CD14-positive monocyte (primary cell): ENCODE data around the gene HK1. TPM values are rescaled to one million over a fixed set of nuclear protein-coding genes. Genes with fewer than 3 reads are reported as not detected.

Experiments
- DNase-seq, 3 donors: peaks; one replicate each; pipeline ENCODE4 v3.0.0-alpha.2; 2011 to 2022
- H2AFZ ChIP-seq: 2 replicates; pipeline ENCODE4 v1.6.0; 2012; ENCODE audit warnings: mild to moderate bottlenecking, low read depth, low read length, inconsistent platforms; ENCODE audit not compliant: insufficient read depth, poor library complexity, severe bottlenecking
- H3K27ac ChIP-seq, 2 donors: 1 replicate in 1 of 2; 2 replicates in 1 of 2; pipeline ENCODE4 v1.5.1; 2012 to 2013; ENCODE audit warnings: low read length in 2 of 2, control low read depth in 1 of 2, inconsistent platforms in 1 of 2, low read depth in 1 of 2, mild to moderate bottlenecking in 1 of 2
- H3K27me3 ChIP-seq, 2 donors: one replicate each; pipeline versions ENCODE4 v1.6.0 to v1.6.1; 2011 to 2013; ENCODE audit warnings: low read length in 2 of 2; ENCODE audit not compliant: control insufficient read depth in 2 of 2, insufficient read depth in 2 of 2
- H3K36me3 ChIP-seq, 2 donors: replicated peaks in 1 of 2; 1 replicate in 1 of 2; 2 replicates in 1 of 2; pipeline versions ENCODE4 v1.5.1 to v1.6.1; 2012 to 2013; ENCODE audit warnings: low read length in 2 of 2, control low read depth in 1 of 2, inconsistent platforms in 1 of 2, mild to moderate bottlenecking in 1 of 2; ENCODE audit not compliant: insufficient read depth in 2 of 2, control insufficient read depth in 1 of 2
- H3K4me1 ChIP-seq, 2 donors: 1 replicate in 1 of 2; 2 replicates in 1 of 2; pipeline versions ENCODE4 v1.5.1 to v1.6.1; 2012 to 2013; ENCODE audit warnings: low read length in 2 of 2, control low read depth in 1 of 2, inconsistent platforms in 1 of 2, mild to moderate bottlenecking in 1 of 2, moderate library complexity in 1 of 2; ENCODE audit not compliant: insufficient read depth in 2 of 2, control insufficient read depth in 1 of 2
- H3K4me2 ChIP-seq: replicated peaks from 2 replicates; pipeline ENCODE3; 2012; ENCODE audit warnings: low read length, moderate library complexity, mild to moderate bottlenecking; ENCODE audit not compliant: poor library complexity, severe bottlenecking; ENCODE audit errors: extremely low read depth
- H3K4me3 ChIP-seq, 3 experiments: fragments of 200-600 bp in 1 of 3; sonication (generic) in 1 of 3; replicated peaks in 1 of 3; 1 replicate in 2 of 3; 2 replicates in 1 of 3; pipeline ENCODE4 v1.5.1; 2011 to 2013; ENCODE audit warnings: low read length in 3 of 3, mild to moderate bottlenecking in 3 of 3, control low read depth in 2 of 3, low read depth in 2 of 3, inconsistent platforms in 1 of 3, moderate library complexity in 1 of 3
- H3K79me2 ChIP-seq: 2 replicates; pipeline ENCODE4 v1.6.0; 2012; ENCODE audit warnings: mild to moderate bottlenecking, control low read depth, inconsistent platforms, low read length, moderate library complexity; ENCODE audit not compliant: insufficient read depth
- H3K9ac ChIP-seq: 2 replicates; pipeline ENCODE4 v1.6.0; 2017; ENCODE audit warnings: low read length, mild to moderate bottlenecking; ENCODE audit not compliant: insufficient read depth, poor library complexity, severe bottlenecking
- H3K9me3 ChIP-seq, 2 donors: replicated peaks in 1 of 2; 1 replicate in 1 of 2; 2 replicates in 1 of 2; pipeline versions ENCODE4 v1.5.1 to v1.6.1; 2012 to 2013; ENCODE audit warnings: low read length in 2 of 2, control low read depth in 1 of 2; ENCODE audit not compliant: control insufficient read depth in 1 of 2, insufficient read depth in 1 of 2
- H4K20me1 ChIP-seq: 2 replicates; pipeline ENCODE4 v1.6.0; 2012; ENCODE audit warnings: mild to moderate bottlenecking, low read length, control low read depth, moderate library complexity; ENCODE audit not compliant: insufficient read depth
- H3K27ac Mint-ChIP-seq, 7 donors: one replicate each; pipeline ENCODE4 v1.8.0; 2020; ENCODE audit warnings: mild to moderate bottlenecking in 7 of 7, mixed read lengths in 7 of 7, moderate library complexity in 6 of 7, inconsistent platforms in 2 of 7
- H3K27me3 Mint-ChIP-seq, 3 donors: one replicate each; pipeline ENCODE4 v1.8.0; 2021 to 2022; ENCODE audit warnings: low read depth in 3 of 3, mild to moderate bottlenecking in 3 of 3, mixed read lengths in 3 of 3, moderate library complexity in 3 of 3, inconsistent platforms in 1 of 3
- H3K36me3 Mint-ChIP-seq, 2 donors: one replicate each; pipeline ENCODE4 v1.8.0; 2020; ENCODE audit warnings: mixed read lengths in 2 of 2, inconsistent platforms in 1 of 2, mild to moderate bottlenecking in 1 of 2
- H3K4me1 Mint-ChIP-seq: one replicate; pipeline ENCODE4 v1.8.0; 2020; ENCODE audit warnings: mild to moderate bottlenecking, mixed read lengths
- H3K4me3 Mint-ChIP-seq, 2 donors: one replicate each; pipeline ENCODE4 v1.8.0; 2020; ENCODE audit warnings: mild to moderate bottlenecking in 2 of 2, mixed read lengths in 2 of 2, moderate library complexity in 1 of 2
- H3K9me3 Mint-ChIP-seq, 7 donors: one replicate each; pipeline ENCODE4 v1.8.0; 2020 to 2022; ENCODE audit warnings: mixed read lengths in 7 of 7, mild to moderate bottlenecking in 6 of 7, moderate library complexity in 6 of 7, inconsistent platforms in 2 of 7
- WGBS: methylation state at CpG from one replicate; pipeline ENCODE4 v1.1.5; 2013; ENCODE audit warnings: missing lambda C conversion rate; ENCODE audit not compliant: insufficient coverage; 5-methylcytosine and 5-hydroxymethylcytosine counted together
- intact Hi-C, 2 donors: fragments of 100-400 bp; cut with micrococcal nuclease; formaldehyde crosslinking; loops; one replicate each; pipeline versions ENCODE4 v1.15.0 to v1.15.1; 2023
- polyA plus RNA-seq, 3 donors: library from polyadenylated mRNA; depleted of rRNA in 1 of 3; unstranded in 2 of 3; stranded (reverse) in 1 of 3; fragments of 300-500 nt in 2 of 3; fragments of >200 nt in 1 of 3; fragmentation: Illumina TruSeq in 2 of 3; gene quantifications; 1 replicate in 2 of 3; 2 replicates in 1 of 3; pipeline ENCODE4 v1.2.3, GENCODE V29; 2012 to 2021
- TF ChIP-seq, protein P1 (sequence below): fragments of 200-600 bp; IDR thresholded peaks from one replicate; pipeline ENCODE4 v1.8.0; 2022; ENCODE audit warnings: antibody characterized with exemption, mild to moderate bottlenecking

Gene HK1
- polyA plus RNA-seq, 3 donors, result 57.9 to 146 (median 125) TPM

DNA sequence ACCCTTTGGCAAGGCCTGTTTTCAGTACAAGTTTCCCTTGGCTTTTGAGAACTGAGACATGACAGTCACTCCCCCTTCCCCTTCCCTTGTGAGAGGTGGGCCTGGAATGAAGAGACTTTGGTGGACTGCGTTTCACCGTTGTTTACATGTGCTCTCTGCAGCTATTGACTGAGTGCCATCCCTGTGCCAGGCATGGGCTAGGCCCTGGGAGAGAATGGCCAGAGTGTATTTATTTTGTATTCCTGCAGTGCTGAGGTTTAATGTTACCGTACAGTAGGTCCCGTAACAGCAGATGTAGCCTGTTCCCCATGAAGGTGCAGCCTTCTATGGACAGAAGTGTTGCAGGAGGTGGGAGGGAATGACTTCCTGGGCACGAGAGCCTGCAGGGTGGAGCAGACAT, 88.4 kb downstream of the HK1 start:
- Histone ChIP-seq H3K4me1 (peaks cover 0 to 3% of the 10 kb centered on the region in 2 donors), H2AFZ (no peak overlapping the region), H3K9me3 (no peaks in the 10 kb centered on the region), H3K4me2 (no peak overlapping the region), H3K36me3 (peaks cover 76 to 98% of the 10 kb centered on the region in 2 donors), H3K9ac (no peak overlapping the region), H3K27ac (peak overlapping the region in 1 of 2 donors; percentile 52), H4K20me1 (peaks cover 83% of the 10 kb centered on the region), H3K79me2 (peaks cover 63% of the 10 kb centered on the region), H3K27me3 (no peaks in the 10 kb centered on the region), H3K4me3 (no peak overlapping the region)
- Mint-ChIP-seq H3K36me3 (peaks cover 85 to 93% of the 10 kb centered on the region in 2 donors), H3K4me1 (peaks cover 1% of the 10 kb centered on the region), H3K9me3 (no peaks in the 10 kb centered on the region), H3K4me3 (no peak overlapping the region), H3K27ac (peak overlapping the region in 3 of 7 donors; percentile 33 to 71 (median 37)), H3K27me3 (peaks cover 0 to 2% (median 0%) of the 10 kb centered on the region in 3 donors)
- TF ChIP-seq, protein P1, sequence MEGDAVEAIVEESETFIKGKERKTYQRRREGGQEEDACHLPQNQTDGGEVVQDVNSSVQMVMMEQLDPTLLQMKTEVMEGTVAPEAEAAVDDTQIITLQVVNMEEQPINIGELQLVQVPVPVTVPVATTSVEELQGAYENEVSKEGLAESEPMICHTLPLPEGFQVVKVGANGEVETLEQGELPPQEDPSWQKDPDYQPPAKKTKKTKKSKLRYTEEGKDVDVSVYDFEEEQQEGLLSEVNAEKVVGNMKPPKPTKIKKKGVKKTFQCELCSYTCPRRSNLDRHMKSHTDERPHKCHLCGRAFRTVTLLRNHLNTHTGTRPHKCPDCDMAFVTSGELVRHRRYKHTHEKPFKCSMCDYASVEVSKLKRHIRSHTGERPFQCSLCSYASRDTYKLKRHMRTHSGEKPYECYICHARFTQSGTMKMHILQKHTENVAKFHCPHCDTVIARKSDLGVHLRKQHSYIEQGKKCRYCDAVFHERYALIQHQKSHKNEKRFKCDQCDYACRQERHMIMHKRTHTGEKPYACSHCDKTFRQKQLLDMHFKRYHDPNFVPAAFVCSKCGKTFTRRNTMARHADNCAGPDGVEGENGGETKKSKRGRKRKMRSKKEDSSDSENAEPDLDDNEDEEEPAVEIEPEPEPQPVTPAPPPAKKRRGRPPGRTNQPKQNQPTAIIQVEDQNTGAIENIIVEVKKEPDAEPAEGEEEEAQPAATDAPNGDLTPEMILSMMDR, result no peak
- 90% methylated on average over 3 of the region's 5 CpGs for WGBS
- no peak for DNase-seq
- intact Hi-C loops, result no loop called here

DNA sequence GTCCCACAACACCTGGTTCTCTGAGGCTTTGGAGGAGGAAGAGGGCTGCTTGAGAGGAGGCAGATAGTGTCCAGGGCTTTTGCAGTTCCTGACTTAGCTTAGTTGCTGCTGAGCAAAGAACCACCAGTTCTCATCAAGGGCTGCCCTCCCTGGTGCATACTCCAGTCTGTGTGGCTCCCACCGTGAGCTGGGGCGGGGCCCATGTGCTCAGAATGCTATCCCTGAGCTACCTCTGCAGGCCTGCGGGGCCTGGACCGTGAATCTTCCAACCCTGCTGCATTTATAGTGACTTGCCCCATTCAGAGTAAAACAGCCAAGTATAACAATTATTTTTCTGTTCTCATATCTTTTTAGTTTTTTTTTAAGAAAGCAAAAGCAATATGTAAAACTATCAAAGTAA, 89.2 kb downstream of the HK1 start:
- peak overlapping the region in 1 of 2 donors; percentile 52 for H3K27ac ChIP-seq
- no peaks in the 10 kb centered on the region for H3K4me1 Mint-ChIP-seq
- H3K27me3 Mint-ChIP-seq, result peaks cover 0 to 2% (median 0%) of the 10 kb centered on the region in 3 donors
- H3K4me3 ChIP-seq, result no peak overlapping the region
- H3K4me1 ChIP-seq, result no peaks in the 10 kb centered on the region
- H3K4me3 Mint-ChIP-seq, result no peak overlapping the region
- peak overlapping the region in 3 of 7 donors; percentile 32 to 64 (median 46) for H3K27ac Mint-ChIP-seq
- WGBS, result 100% methylated on average over 4 of the region's 4 CpGs
- no peak overlapping the region for H3K4me2 ChIP-seq
- H3K79me2 ChIP-seq, result peaks cover 57% of the 10 kb centered on the region
- peaks cover 76 to 100% of the 10 kb centered on the region in 2 donors for H3K36me3 ChIP-seq
- H4K20me1 ChIP-seq, result peaks cover 89% of the 10 kb centered on the region
- TF ChIP-seq, protein P1, result no peak
- H3K27me3 ChIP-seq, result no peaks in the 10 kb centered on the region
- no peak overlapping the region for H2AFZ ChIP-seq
- H3K9me3 Mint-ChIP-seq, result no peaks in the 10 kb centered on the region
- no peak for DNase-seq
- intact Hi-C loops, result no loop called here
- no peak overlapping the region for H3K9ac ChIP-seq
- peaks cover 87 to 94% of the 10 kb centered on the region in 2 donors for H3K36me3 Mint-ChIP-seq
- no peaks in the 10 kb centered on the region for H3K9me3 ChIP-seq
